B cell (primary cell): ENCODE data around the gene NOMO2.
"Not testable (repeated sequence)": the region's sequence is repeated elsewhere in the genome, so short reads cannot be mapped to it uniquely, and the experiment has no call there.

Experiments
- CTCF ChIP-seq: fragments of 200-600 bp; IDR thresholded peaks from one replicate; pipeline ENCODE4 v1.8.0; 2022; ENCODE audit warnings: antibody characterized with exemption, mild to moderate bottlenecking
- EZH2 ChIP-seq: IDR thresholded peaks from 2 replicates; pipeline ENCODE4 v1.6.1; 2012; ENCODE audit warnings: borderline replicate concordance, low read depth, mild to moderate bottlenecking, moderate library complexity, low read length; ENCODE audit not compliant: insufficient read depth, poor library complexity, severe bottlenecking

- not testable (repeated sequence) for TF ChIP-seq CTCF, EZH2
These were observed 26.3 kb downstream of the NOMO2 start for GRCh38 chr16:18535519-18536168.
